DND-41 (cell line): Measurements from ENCODE around the gene CHN1.

Source experiments
- ATAC-seq: fragments of 200-7000 bp; cut with Tn5 transposase; 3 replicates; pipeline ENCODE4 v1.9.1; 2021; ENCODE audit warnings: low read depth; ENCODE audit not compliant: insufficient read depth
- DNase-seq: peaks from one replicate; pipeline ENCODE4 v3.0.0-alpha.2; 2020
- H2AFZ ChIP-seq: 2 replicates; pipeline ENCODE4 v1.6.0; 2012; ENCODE audit warnings: low read depth, low read length
- H3K27ac ChIP-seq: 2 replicates; pipeline ENCODE4 v1.5.1; 2012; ENCODE audit warnings: low read length, inconsistent platforms
- H3K27me3 ChIP-seq: fragments of 200-600 bp; sonication (generic); 2 replicates; pipeline ENCODE4 v1.6.0; 2012; ENCODE audit warnings: low read length, mild to moderate bottlenecking, inconsistent platforms; ENCODE audit not compliant: insufficient read depth, poor library complexity
- H3K36me3 ChIP-seq: 2 replicates; pipeline ENCODE4 v1.5.1; 2012; ENCODE audit warnings: low read length, inconsistent platforms; ENCODE audit not compliant: insufficient read depth
- H3K4me1 ChIP-seq: 2 replicates; pipeline ENCODE4 v1.5.1; 2012; ENCODE audit warnings: mild to moderate bottlenecking, low read length; ENCODE audit not compliant: insufficient read depth
- H3K4me2 ChIP-seq: 2 replicates; pipeline ENCODE4 v1.6.0; 2012; ENCODE audit warnings: mild to moderate bottlenecking, moderate library complexity, low read length, inconsistent platforms; ENCODE audit not compliant: insufficient read depth
- H3K4me3 ChIP-seq, 2 experiments: fragments of 200-600 bp in 1 of 2; shearing (Covaris generic) in 1 of 2; 2 replicates each; pipeline ENCODE4 v1.5.1; 2012 to 2016; ENCODE audit warnings: inconsistent platforms in 2 of 2, low read length in 2 of 2, mild to moderate bottlenecking in 2 of 2, low read depth in 1 of 2, moderate library complexity in 1 of 2
- H3K79me2 ChIP-seq: 2 replicates; pipeline ENCODE4 v1.6.0; 2012; ENCODE audit warnings: low read length, inconsistent platforms; ENCODE audit not compliant: insufficient read depth
- H3K9ac ChIP-seq: 2 replicates; pipeline ENCODE4 v1.6.0; 2012; ENCODE audit warnings: low read depth, mild to moderate bottlenecking, inconsistent platforms, low read length, moderate library complexity
- H3K9me3 ChIP-seq: 2 replicates; pipeline ENCODE4 v1.5.1; 2012; ENCODE audit warnings: low read length, moderate library complexity, mild to moderate bottlenecking, inconsistent platforms; ENCODE audit not compliant: insufficient read depth, severe bottlenecking
- H4K20me1 ChIP-seq: 2 replicates; pipeline ENCODE4 v1.6.0; 2012; ENCODE audit warnings: low read length; ENCODE audit not compliant: insufficient read depth
- CTCF ChIP-seq: IDR thresholded peaks from 2 replicates; pipeline ENCODE4 v1.5.1; 2012; ENCODE audit warnings: borderline replicate concordance, low read length, moderate library complexity, mild to moderate bottlenecking; ENCODE audit not compliant: poor library complexity, severe bottlenecking; ENCODE audit errors: extremely low read depth
- EZH2 ChIP-seq: IDR thresholded peaks from 3 replicates; pipeline ENCODE4 v1.6.1; 2012; ENCODE audit warnings: borderline replicate concordance, low read depth, mild to moderate bottlenecking, moderate library complexity, low read length, inconsistent platforms; ENCODE audit not compliant: severe bottlenecking

The CHN1 gene

GRCh38 chr2:175003875-175004729, 1.1 kb downstream of the CHN1 start:
- ATAC-seq (no peak; the same call in 2 of the 3 replicates), DNase-seq (no peak)
- no peaks in the 10 kb centered on the region for H4K20me1 ChIP-seq
- peaks cover 31% of the 10 kb centered on the region for H3K4me1 ChIP-seq
- H3K9ac ChIP-seq = peak overlapping the region; percentile 75
- H3K27me3 ChIP-seq = peaks cover 21% of the 10 kb centered on the region
- H3K27ac ChIP-seq = no peak overlapping the region
- no peaks in the 10 kb centered on the region for H3K36me3 ChIP-seq
- no peak for TF ChIP-seq CTCF
- H2AFZ ChIP-seq = peak overlapping the region; percentile 75
- H3K4me3 ChIP-seq = peak overlapping the region; percentile 24 to 84; a peak in 3 of 4 replicates
- H3K4me2 ChIP-seq = peak overlapping the region; percentile 97
- H3K9me3 ChIP-seq = no peaks in the 10 kb centered on the region
- H3K79me2 ChIP-seq = no peaks in the 10 kb centered on the region; the same call in 1 of the 2 replicates

DNA sequence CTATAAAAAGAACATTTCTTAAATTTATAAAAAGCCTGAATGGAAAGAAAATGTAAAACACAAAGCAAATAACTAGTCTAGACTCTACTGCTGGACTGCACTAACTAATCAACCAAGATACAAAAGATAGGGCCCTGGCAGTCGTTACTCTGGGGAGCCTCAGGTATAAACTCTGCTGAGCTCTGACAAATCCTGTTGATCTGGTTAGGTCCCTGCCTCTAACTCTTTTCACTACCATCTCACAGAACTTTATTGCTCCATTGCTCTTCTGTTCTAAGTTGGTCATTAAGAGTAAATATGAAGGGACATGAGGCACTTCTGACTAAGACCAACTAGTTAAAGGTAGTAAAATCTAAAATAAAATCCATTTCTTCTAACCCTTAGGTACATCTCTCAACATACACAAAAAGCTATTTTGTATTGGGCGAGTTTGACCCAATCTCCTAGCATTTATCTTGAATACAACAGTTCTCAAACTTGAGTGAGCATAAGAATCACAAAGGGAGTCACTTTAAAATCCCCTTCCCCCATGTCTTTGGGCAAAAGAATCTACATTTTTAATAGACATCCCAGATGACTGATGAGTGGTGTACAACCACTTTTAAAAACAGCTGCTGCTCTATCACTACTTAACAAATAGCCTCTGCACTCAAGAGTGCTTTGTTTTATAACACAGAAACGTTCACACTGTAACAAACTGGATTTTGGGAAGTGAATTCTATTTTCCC, 2.5 kb downstream of the CHN1 start:
- Histone ChIP-seq H4K20me1 (no peaks in the 10 kb centered on the region), H3K4me3 (no peak overlapping the region), H3K27ac (no peak overlapping the region), H2AFZ (no peak overlapping the region), H3K36me3 (no peaks in the 10 kb centered on the region), H3K79me2 (no peaks in the 10 kb centered on the region; the same call in 1 of the 2 replicates), H3K4me1 (peaks cover 40% of the 10 kb centered on the region), H3K9ac (no peak overlapping the region), H3K9me3 (no peaks in the 10 kb centered on the region), H3K27me3 (peaks cover 19% of the 10 kb centered on the region), H3K4me2 (no peak overlapping the region)
- DNase-seq = no peak
- no peak for TF ChIP-seq CTCF
- no peak for TF ChIP-seq EZH2
- ATAC-seq = no peak

- DNase-seq (no peak), ATAC-seq (no peak)
- TF ChIP-seq CTCF (no peak), EZH2 (no peak)
- peaks cover 2% of the 10 kb centered on the region; the same call in 1 of the 2 replicates for H3K79me2 ChIP-seq
- H2AFZ ChIP-seq = no peak overlapping the region
- H3K4me3 ChIP-seq = no peak overlapping the region
- no peak overlapping the region for H3K4me2 ChIP-seq
- no peak overlapping the region for H3K9ac ChIP-seq
- H3K36me3 ChIP-seq = no peaks in the 10 kb centered on the region
- H3K4me1 ChIP-seq = peaks cover 39% of the 10 kb centered on the region
- no peaks in the 10 kb centered on the region for H3K9me3 ChIP-seq
- H3K27ac ChIP-seq = no peak overlapping the region
- H4K20me1 ChIP-seq = peaks cover 2% of the 10 kb centered on the region; the same call in 1 of the 2 replicates
- peaks cover 15% of the 10 kb centered on the region for H3K27me3 ChIP-seq
These were observed 3.6 kb downstream of the CHN1 start for GRCh38 chr2:175001566-175001965.
